ENCODE measurements around the gene TRIM71.
"Not testable (repeated sequence)": the region's sequence is repeated elsewhere in the genome, so short reads cannot be mapped to it uniquely, and the experiment has no call there.

Gene TRIM71

DNA sequence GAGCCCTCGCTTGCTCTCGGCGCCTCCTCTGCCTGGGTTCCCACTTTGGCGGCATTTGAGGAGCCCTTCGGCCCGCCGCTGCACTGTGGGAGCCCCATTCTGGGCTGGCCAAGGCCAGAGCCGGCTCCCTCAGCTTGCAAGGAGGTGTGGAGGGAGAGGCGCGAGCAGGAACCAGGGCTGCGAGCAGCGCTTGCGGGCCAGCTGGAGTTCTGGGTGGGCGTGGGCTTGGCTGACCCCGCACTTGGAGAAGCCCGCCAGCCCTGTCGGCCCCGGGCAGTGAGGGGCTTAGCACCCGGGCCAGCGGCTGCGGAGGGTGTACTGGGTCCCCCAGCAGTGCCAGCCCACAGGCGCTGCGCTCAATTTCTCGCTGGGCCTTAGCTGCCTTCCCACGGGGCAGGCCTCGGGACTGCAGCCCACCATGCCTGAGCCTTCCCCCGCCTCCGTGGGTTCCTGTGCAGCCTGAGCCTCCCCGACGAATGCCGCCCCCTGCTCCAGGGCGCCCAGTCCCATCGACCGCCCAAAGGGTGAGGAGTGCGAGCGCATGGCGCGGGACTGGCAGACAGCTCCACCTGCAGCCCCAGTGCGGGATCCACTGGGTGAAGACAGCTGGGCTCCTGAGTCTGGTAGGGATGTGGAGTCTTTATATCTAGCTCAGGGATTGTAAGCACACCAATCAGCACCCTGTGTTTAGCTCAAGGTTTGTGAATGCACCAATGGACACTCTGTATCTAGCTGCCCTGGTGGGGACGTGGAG lies 121.9 kb downstream of the TRIM71 start:
- not testable (repeated sequence) for DNase-seq (ENCODE audit: low read depth)

DNA sequence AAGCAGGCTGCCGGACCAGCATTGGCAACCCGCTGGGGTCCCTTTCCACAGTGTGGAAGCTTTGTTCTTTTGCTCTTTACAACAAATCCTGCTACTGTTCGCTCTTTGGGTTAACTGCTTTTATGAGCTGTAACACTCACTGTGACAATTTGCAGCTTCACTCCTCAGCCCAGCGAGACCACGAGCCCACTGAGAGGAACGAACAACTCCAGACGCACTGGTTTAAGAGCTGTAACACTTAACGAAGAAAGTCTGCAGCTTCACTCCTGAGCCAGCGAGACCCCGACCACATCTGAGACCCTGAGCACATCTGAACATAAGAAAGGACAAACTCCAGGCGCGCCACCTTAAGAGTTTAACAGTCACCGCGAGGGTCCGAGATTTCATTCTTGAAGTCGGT lies 122.9 kb downstream of the TRIM71 start:
- no peak for DNase-seq (ENCODE audit: low read depth)

DNA sequence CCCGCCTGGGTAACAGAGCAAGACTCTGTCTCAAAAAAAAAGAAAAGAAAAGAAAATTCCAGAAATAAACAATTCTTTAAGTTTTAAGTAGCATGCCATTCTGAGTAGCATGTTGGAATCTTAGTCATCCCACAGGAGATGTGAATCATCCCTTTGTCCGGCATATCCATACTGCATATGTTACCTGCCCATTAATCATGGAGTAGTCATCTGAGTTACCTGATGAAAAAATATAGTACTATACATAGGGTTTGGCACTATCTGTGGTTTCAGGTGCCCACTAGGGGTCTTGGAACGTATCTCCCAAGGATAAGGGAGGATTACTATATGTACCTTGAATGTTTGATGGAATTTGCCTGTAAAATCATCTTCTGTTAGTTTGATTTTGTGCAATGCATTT lies 127.3 kb downstream of the TRIM71 start:
- no peak for DNase-seq (ENCODE audit: low read depth)

DNA sequence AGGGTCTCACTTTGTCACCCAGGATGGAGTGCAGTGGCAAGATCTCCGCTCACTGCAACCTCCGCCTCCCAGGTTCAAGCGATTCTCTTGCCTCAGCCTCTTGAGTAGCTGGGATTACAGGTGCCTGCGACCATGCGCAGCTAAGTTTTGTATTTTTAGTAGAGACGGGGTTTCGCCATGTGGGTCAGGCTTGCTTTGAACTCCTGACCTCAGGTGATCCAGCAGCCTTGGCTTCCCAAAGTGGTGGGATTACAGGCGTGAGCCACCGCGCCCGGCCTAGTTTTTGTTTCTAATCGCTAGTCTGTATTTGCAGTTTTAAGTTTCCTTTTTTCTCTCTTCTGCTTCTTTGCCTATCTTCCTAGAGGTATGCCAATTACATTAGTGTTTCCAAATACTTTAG lies 127.8 kb downstream of the TRIM71 start:
- not testable (repeated sequence) for DNase-seq (ENCODE audit: low read depth)

DNA sequence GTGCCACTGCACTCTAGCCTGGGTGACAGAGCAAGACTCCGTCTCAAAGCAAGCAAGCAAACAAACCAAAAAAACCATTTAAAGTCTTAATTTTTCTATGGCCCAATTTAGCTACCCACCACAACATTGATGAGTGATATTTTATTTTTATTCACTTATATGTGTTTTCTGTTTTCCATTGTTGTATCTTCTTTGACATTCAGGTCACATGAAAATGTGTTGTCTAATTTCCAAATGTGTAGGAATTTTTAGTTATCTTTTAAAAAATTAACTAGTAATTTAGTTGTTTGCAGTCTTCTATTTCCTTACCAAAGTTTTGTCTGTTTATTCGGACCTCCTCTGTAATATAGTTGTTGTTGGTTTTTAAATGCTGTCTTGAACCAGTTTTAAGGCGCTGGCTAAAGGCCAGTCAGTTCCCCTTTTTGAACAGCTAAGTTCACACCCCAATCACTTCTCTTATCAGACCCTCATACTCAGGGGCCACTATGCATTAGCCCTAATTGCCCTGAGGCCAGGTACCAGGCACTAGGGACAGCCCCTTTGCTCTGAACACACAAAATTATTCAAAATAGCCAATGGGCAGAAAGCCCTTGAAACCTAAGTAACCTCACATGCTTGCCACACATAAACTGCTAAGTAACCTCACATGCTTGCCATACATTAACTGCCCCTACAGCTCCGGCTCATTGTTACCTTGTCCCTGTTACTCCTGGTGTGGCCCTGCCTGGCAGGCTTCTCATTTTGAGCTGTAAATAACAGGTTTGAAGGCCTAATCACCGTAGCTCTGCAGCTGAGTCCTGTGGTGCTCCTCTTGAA lies 129.4 kb downstream of the TRIM71 start:
- DNase-seq (ENCODE audit: low read depth): no peak

Data from activated T-cell treated with anti-CD3 and anti-CD28 coated beads for 1 hour (primary cell).